ENCODE results near the gene PRPF38B. TPM values are rescaled to one million over a fixed set of nuclear protein-coding genes. Genes with fewer than 3 reads are reported as not detected.

Gene PRPF38B
- total and polyA plus RNA-seq, 9 of the 15 experiments (the other 6 are each of a cell fraction or from before 2014, with no cell fraction given) = 25.3 to 85.5 (median 66.4) TPM

- TF ChIP-seq PHF8 (IDR thresholded peaks at IDR 0.05; ENCODE audit: borderline replicate concordance, low read length) = no peak
- TF ChIP-seq REST (IDR thresholded peaks at IDR 0.05; ENCODE audit: borderline replicate concordance) = no peak
- 0 out of 2 replicates have a peak, but pooled peaks have one; percentile 15 for TF ChIP-seq REST (CRISPR knock-in tag; IDR thresholded peaks at IDR 0.05; ENCODE audit: low read depth)
- no peak for TF ChIP-seq MAFG (tag; conservative IDR thresholded peaks at IDR 0.05)
- TF ChIP-seq, protein P1, sequence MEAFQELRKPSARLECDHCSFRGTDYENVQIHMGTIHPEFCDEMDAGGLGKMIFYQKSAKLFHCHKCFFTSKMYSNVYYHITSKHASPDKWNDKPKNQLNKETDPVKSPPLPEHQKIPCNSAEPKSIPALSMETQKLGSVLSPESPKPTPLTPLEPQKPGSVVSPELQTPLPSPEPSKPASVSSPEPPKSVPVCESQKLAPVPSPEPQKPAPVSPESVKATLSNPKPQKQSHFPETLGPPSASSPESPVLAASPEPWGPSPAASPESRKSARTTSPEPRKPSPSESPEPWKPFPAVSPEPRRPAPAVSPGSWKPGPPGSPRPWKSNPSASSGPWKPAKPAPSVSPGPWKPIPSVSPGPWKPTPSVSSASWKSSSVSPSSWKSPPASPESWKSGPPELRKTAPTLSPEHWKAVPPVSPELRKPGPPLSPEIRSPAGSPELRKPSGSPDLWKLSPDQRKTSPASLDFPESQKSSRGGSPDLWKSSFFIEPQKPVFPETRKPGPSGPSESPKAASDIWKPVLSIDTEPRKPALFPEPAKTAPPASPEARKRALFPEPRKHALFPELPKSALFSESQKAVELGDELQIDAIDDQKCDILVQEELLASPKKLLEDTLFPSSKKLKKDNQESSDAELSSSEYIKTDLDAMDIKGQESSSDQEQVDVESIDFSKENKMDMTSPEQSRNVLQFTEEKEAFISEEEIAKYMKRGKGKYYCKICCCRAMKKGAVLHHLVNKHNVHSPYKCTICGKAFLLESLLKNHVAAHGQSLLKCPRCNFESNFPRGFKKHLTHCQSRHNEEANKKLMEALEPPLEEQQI (IDR thresholded peaks at IDR 0.05) = no peak
- TF ChIP-seq SMARCC2 (IDR thresholded peaks at IDR 0.05; ENCODE audit: low read depth) = 0 out of 2 replicates have a peak, but pooled peaks have one; percentile 19
- TF ChIP-seq TCF15 (CRISPR knock-in tag; IDR thresholded peaks at IDR 0.05) = peak; percentile 76; the same call in 1 of the 2 replicates
- TF ChIP-seq ZNF134 (CRISPR knock-in tag; conservative IDR thresholded peaks at IDR 0.05) = 0 out of 2 replicates have a peak, but pooled peaks have one; percentile 33
- TF ChIP-seq MTF1 (CRISPR knock-in tag; IDR thresholded peaks at IDR 0.05; ENCODE audit: borderline replicate concordance) = no peak; the same call in 1 of the 2 replicates
- 0 out of 2 replicates have a peak, but pooled peaks have one; percentile 72 for TF ChIP-seq NFATC3 (IDR thresholded peaks at IDR 0.05)
- TF ChIP-seq ZNF133 (CRISPR knock-in tag; IDR thresholded peaks at IDR 0.05) = 0 out of 2 replicates have a peak, but pooled peaks have one; percentile 59
- no peak for TF ChIP-seq MEF2A (IDR thresholded peaks at IDR 0.05; ENCODE audit: control insufficient read depth, low read depth, low read length)
- 0 out of 2 replicates have a peak, but pooled peaks have one; percentile 77 for TF ChIP-seq ZNF311 (CRISPR knock-in tag; IDR thresholded peaks at IDR 0.05)
- TF ChIP-seq, protein P2, sequence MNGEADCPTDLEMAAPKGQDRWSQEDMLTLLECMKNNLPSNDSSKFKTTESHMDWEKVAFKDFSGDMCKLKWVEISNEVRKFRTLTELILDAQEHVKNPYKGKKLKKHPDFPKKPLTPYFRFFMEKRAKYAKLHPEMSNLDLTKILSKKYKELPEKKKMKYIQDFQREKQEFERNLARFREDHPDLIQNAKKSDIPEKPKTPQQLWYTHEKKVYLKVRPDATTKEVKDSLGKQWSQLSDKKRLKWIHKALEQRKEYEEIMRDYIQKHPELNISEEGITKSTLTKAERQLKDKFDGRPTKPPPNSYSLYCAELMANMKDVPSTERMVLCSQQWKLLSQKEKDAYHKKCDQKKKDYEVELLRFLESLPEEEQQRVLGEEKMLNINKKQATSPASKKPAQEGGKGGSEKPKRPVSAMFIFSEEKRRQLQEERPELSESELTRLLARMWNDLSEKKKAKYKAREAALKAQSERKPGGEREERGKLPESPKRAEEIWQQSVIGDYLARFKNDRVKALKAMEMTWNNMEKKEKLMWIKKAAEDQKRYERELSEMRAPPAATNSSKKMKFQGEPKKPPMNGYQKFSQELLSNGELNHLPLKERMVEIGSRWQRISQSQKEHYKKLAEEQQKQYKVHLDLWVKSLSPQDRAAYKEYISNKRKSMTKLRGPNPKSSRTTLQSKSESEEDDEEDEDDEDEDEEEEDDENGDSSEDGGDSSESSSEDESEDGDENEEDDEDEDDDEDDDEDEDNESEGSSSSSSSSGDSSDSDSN (IDR thresholded peaks at IDR 0.05; ENCODE audit: borderline replicate concordance in 1 of 2, low read depth in 2 of 2, low read length in 2 of 2) = no peak
Observed at GRCh38 chr1:108745980-108746381, 53.9 kb downstream of the PRPF38B start (continued).

All from K562 (cell line).